Ascending aorta (tissue), 2 donors: ENCODE measurements around the gene PLA2G5. TPM values are rescaled to one million over a fixed set of nuclear protein-coding genes. Genes with fewer than 3 reads are reported as not detected.

Experiments used
- DNase-seq, 2 donors: peaks; one replicate each; pipeline ENCODE4 v3.0.0-alpha.2; 2019; ENCODE audit warnings: low spot score in 2 of 2
- H3K27ac ChIP-seq, 2 donors: fragments of 200-600 bp; sonication (generic); one replicate each; pipeline ENCODE4 v1.5.1; 2016 to 2017; ENCODE audit warnings: mild to moderate bottlenecking in 1 of 2
- H3K27me3 ChIP-seq: fragments of 200-600 bp; sonication (generic); one replicate; pipeline ENCODE4 v1.5.1; 2017
- H3K36me3 ChIP-seq, 2 donors: fragments of 200-600 bp; sonication (generic); one replicate each; pipeline ENCODE4 v1.5.1; 2016
- H3K4me1 ChIP-seq, 2 donors: fragments of 200-600 bp; sonication (generic); one replicate each; pipeline ENCODE4 v1.5.1; 2016 to 2017; ENCODE audit warnings: mild to moderate bottlenecking in 1 of 2
- H3K4me3 ChIP-seq, 2 donors: fragments of 200-600 bp; sonication (generic); one replicate each; pipeline ENCODE4 v1.5.1; 2016 to 2017; ENCODE audit warnings: mild to moderate bottlenecking in 1 of 2
- H3K9me3 ChIP-seq, 2 donors: fragments of 200-600 bp; sonication (generic); one replicate each; pipeline ENCODE4 v1.5.1; 2016
- intact Hi-C: fragments of 100-400 bp; cut with DNase I; formaldehyde crosslinking; loops from one replicate; pipeline ENCODE4 v1.15.1; 2023
- total RNA-seq: library from RNA; depleted of rRNA; stranded (reverse); fragments of >200 nt; gene quantifications from one replicate; pipeline ENCODE4 v1.1.0, GENCODE V29; 2016
- TF ChIP-seq, protein P1 (sequence below), 3 experiments: fragments of 200-600 bp in 2 of 3; fragments of 450-650 bp in 1 of 3; sonication (generic) in 2 of 3; IDR thresholded peaks; one replicate each; pipeline ENCODE4 v1.5.1; 2016 to 2019; ENCODE audit warnings: antibody characterized with exemption in 3 of 3, mild to moderate bottlenecking in 1 of 3, moderate library complexity in 1 of 3

PLA2G5 gene
- total RNA-seq, 1 donor from 2014 or later = 8.5 TPM

DNA sequence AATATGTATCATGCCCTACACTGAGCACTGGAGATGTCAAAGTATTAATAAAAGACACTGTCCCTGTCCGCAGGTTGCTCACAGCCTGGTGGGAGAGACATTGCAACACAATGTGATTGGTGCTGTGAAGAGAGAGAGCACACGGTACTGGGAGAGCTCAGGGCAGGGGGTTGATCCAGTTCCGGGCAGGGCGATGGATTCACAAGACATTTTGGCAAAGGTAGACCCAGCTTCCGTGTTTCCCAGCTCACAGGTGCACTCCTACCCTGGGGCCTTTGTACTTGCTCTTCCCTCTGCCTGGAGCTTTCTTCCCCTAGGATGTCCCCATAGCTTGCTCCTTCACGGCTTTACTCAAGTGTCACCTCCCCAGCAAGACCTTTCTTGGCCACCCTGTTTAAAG is 1.4 kb downstream of the PLA2G5 start:
- TF ChIP-seq, protein P1, sequence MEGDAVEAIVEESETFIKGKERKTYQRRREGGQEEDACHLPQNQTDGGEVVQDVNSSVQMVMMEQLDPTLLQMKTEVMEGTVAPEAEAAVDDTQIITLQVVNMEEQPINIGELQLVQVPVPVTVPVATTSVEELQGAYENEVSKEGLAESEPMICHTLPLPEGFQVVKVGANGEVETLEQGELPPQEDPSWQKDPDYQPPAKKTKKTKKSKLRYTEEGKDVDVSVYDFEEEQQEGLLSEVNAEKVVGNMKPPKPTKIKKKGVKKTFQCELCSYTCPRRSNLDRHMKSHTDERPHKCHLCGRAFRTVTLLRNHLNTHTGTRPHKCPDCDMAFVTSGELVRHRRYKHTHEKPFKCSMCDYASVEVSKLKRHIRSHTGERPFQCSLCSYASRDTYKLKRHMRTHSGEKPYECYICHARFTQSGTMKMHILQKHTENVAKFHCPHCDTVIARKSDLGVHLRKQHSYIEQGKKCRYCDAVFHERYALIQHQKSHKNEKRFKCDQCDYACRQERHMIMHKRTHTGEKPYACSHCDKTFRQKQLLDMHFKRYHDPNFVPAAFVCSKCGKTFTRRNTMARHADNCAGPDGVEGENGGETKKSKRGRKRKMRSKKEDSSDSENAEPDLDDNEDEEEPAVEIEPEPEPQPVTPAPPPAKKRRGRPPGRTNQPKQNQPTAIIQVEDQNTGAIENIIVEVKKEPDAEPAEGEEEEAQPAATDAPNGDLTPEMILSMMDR (IDR thresholded peaks at IDR 0.05) = no peak
- Histone ChIP-seq H3K4me1 (peaks cover 0 to 6% of the 10 kb centered on the region in 2 donors), H3K9me3 (no peaks in the 10 kb centered on the region), H3K27me3 (no peaks in the 10 kb centered on the region), H3K36me3 (no peaks in the 10 kb centered on the region), H3K27ac (no peak overlapping the region), H3K4me3 (no peak overlapping the region)
- no peak for DNase-seq
- intact Hi-C loops = no loop called here

DNA sequence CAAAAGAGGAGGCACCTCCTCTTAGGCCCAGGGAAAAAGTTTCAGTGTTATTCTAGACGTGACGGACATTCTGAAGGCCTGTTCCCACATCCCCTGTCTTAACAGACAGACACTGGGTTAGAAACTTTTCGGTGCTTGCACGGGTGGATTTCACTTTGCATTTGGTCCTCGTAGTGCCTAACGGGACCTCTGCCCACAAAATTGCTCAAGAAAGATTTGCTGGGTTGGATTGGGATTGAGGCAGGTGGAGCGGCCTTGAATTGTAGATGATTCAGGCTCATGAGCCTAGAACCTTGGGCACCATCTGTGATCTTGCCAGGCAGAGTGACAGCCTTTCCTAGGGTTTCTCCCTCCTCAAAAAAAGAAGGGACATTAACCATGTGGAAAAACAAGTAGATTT is 2.8 kb downstream of the PLA2G5 start:
- intact Hi-C loops = no loop called here
- no peak overlapping the region for H3K27ac ChIP-seq

DNA sequence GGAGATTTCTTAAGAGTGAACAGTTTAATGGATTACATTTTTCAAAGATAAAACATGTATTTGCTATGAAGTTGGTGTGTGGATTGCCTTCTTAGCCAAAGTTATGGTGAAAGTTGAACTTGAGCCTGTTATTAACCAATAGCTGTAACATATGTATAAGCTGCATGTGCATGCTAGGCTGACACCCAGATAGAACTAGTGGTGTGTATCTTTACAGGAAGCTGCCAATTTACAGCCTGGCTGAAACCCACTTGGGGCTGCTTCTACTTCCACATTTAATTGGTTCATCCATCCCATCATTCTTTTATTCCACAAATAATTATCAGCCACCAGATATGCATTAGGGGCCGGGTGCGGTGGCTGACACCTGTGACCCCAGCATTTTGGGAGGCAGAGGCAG is 3.3 kb downstream of the PLA2G5 start:
- TF ChIP-seq, protein P1 (IDR thresholded peaks at IDR 0.05) = no peak
- Histone ChIP-seq H3K27ac (no peak overlapping the region), H3K4me1 (peaks cover 0 to 6% of the 10 kb centered on the region in 2 donors), H3K36me3 (no peaks in the 10 kb centered on the region), H3K27me3 (no peaks in the 10 kb centered on the region), H3K4me3 (no peak overlapping the region), H3K9me3 (no peaks in the 10 kb centered on the region)
- intact Hi-C loops = no loop called here
- DNase-seq = no peak

More for the DNA sequence above, 2.8 kb downstream of the PLA2G5 start:
- Histone ChIP-seq H3K9me3 (no peaks in the 10 kb centered on the region), H3K4me1 (peaks cover 0 to 6% of the 10 kb centered on the region in 2 donors), H3K36me3 (no peaks in the 10 kb centered on the region), H3K4me3 (no peak overlapping the region), H3K27me3 (no peaks in the 10 kb centered on the region)
- TF ChIP-seq, protein P1 (IDR thresholded peaks at IDR 0.05) = no peak
- no peak for DNase-seq

DNA sequence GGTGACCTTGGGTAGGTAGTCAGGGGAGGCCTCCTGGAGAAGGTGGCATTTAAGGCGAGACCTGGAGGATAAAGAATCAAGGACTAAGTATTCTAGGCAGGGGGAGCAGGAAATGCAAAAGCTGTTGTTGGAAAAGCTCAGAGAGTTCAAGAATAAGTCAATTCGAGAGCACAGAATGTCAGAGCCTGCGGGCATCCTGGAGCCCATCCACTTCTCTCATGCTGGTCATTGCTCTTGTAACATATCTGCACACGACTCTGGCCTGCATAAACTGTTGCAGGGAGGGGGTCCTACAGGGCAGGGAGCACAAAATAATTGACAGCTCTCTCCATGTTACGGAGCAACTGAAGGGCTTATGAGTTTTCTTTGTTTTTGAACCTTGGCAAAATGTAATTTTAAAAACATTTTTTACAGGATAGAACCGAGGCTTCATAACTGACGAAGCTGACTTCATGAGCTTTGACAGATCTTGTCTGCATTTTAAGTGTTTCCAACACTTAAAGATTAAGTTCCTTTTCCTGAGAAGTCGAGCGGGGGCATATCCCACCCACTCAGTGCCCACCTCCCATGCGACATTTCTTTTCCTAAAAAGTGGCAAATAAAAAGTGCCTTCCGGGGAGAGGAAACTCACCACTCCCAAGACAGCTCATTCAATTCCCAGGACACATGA is 4.2 kb downstream of the PLA2G5 start:
- no peak for DNase-seq
- Histone ChIP-seq H3K36me3 (no peaks in the 10 kb centered on the region), H3K27me3 (no peaks in the 10 kb centered on the region), H3K27ac (no peak overlapping the region), H3K4me1 (peaks cover 0 to 6% of the 10 kb centered on the region in 2 donors), H3K9me3 (no peaks in the 10 kb centered on the region), H3K4me3 (no peak overlapping the region)
- intact Hi-C loops = no loop called here
- TF ChIP-seq, protein P1 (IDR thresholded peaks at IDR 0.05) = no peak

DNA sequence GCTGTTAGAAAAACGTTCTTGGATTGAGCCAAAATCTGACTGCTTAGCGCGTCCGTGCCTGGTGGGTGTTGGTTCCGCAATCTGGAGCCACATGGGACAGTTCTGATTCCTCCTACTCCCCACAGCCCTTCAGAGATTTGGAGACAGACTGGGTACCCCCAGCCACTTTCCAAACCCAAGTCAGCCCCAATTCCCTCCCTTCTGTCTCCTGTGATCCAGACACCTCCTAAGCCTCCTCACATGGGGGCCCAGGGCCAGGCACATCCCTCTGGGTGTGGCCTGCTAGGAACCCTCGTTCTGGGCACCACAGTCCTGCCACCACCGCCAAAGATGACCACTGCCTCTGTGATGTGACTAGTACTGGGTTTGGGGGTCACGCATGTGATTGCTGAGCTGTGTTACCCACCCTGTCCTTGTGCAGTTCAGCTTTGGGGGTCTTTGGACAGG is 4.8 kb downstream of the PLA2G5 start:
- intact Hi-C loops = no loop called here
- no peak for DNase-seq
- Histone ChIP-seq H3K27me3 (no peaks in the 10 kb centered on the region), H3K4me3 (no peak overlapping the region), H3K4me1 (peaks cover 0 to 2% of the 10 kb centered on the region in 2 donors), H3K9me3 (no peaks in the 10 kb centered on the region), H3K36me3 (no peaks in the 10 kb centered on the region), H3K27ac (no peak overlapping the region)
- TF ChIP-seq, protein P1 (IDR thresholded peaks at IDR 0.05) = no peak
